GM12878 (cell line): ENCODE data around the gene DNAAF9. TPM values are rescaled to one million over a fixed set of nuclear protein-coding genes. Genes with fewer than 3 reads are reported as not detected.

Experiments
- ATAC-seq: fragments of 200-7000 bp; cut with Tn5 transposase; 3 replicates; pipeline ENCODE4 v1.9.1; 2020; ENCODE audit warnings: mild to moderate bottlenecking, moderate library complexity
- BruUV-seq: library from RNA; stranded (reverse); fragments of 400-500 nt; replicated peaks from 2 replicates; lab custom pipeline; 2021; lab: Mats Ljungman, UMichigan
- CTCF ChIA-PET: fragments of 300-600 bp; sonication (Branson Sonifier 250); formaldehyde crosslinking; extraction: SDS; loops from one replicate; lab custom pipeline; 2021; ENCODE audit warnings: inconsistent platforms; lab: Yijun Ruan, JAX
- POLR2A ChIA-PET: fragments of 350-600 bp; formaldehyde crosslinking; extraction: SDS; loops from one replicate; lab custom pipeline; 2021; ENCODE audit warnings: inconsistent platforms; lab: Charles Lee
- RAD21 ChIA-PET: fragments of 300-600 bp; sonication (Branson Sonifier 250); formaldehyde crosslinking; loops from one replicate; lab custom pipeline; 2023; ENCODE audit warnings: antibody characterized with exemption; ENCODE audit not compliant: unreplicated experiment; lab: Charles Lee
- SMC1A ChIA-PET: fragments of 300-600 bp; sonication (Branson Sonifier 250); formaldehyde crosslinking; loops from one replicate; lab custom pipeline; 2023; ENCODE audit not compliant: unreplicated experiment, uncharacterized antibody; lab: Charles Lee
- DNase-seq: peaks from one replicate; pipeline ENCODE4 v3.0.0-alpha.2; 2011; ENCODE audit warnings: low read depth, low spot score
- FAIRE-seq: peaks from 3 replicates; lab custom pipeline; 2011; peaks lifted over from hg19 to GRCh38; lab: Jason Lieb, UNC
- H2AFZ ChIP-seq: 2 replicates; pipeline ENCODE4 v1.6.0; 2011; ENCODE audit warnings: low read depth, low read length, control low read depth; ENCODE audit not compliant: control insufficient read depth
- H3K27ac ChIP-seq: 2 replicates; pipeline ENCODE4 v1.5.1; 2011; ENCODE audit warnings: control low read depth; ENCODE audit not compliant: control insufficient read depth, insufficient read depth
- H3K27me3 ChIP-seq, 2 experiments: replicated peaks in 1 of 2; 2 replicates each; pipeline versions ENCODE4 v1.6.0 to v1.6.1; 2011; ENCODE audit warnings: low read length in 1 of 2; ENCODE audit not compliant: control insufficient read depth in 2 of 2, insufficient read depth in 2 of 2
- H3K36me3 ChIP-seq, 2 experiments: 2 replicates each; pipeline ENCODE4 v1.5.1; 2011; ENCODE audit warnings: low read length in 1 of 2; ENCODE audit not compliant: control insufficient read depth in 2 of 2, insufficient read depth in 2 of 2
- H3K4me1 ChIP-seq: 2 replicates; pipeline ENCODE4 v1.6.1; 2011; ENCODE audit warnings: mild to moderate bottlenecking, low read length, moderate library complexity, mixed read lengths; ENCODE audit not compliant: control insufficient read depth, insufficient read depth
- H3K4me2 ChIP-seq: 2 replicates; pipeline ENCODE4 v1.6.0; 2011; ENCODE audit warnings: control low read depth; ENCODE audit not compliant: control insufficient read depth, insufficient read depth
- H3K4me3 ChIP-seq: fragments of 200-600 bp; sonication (generic); 2 replicates; pipeline ENCODE4 v1.5.1; 2016
- H3K79me2 ChIP-seq: 2 replicates; pipeline ENCODE4 v1.6.0; 2011; ENCODE audit warnings: low read length; ENCODE audit not compliant: control insufficient read depth, insufficient read depth
- H3K9ac ChIP-seq: 2 replicates; pipeline ENCODE4 v1.8.0; 2011; ENCODE audit warnings: low read length, control low read depth, mixed read lengths; ENCODE audit not compliant: control insufficient read depth, insufficient read depth
- H3K9me3 ChIP-seq: replicated peaks from 3 replicates; pipeline ENCODE4 v1.5.1; 2011; ENCODE audit warnings: mild to moderate bottlenecking, low read length; ENCODE audit not compliant: control insufficient read depth, insufficient read depth
- H4K20me1 ChIP-seq: 2 replicates; pipeline ENCODE4 v1.6.0; 2011; ENCODE audit not compliant: control insufficient read depth, insufficient read depth
- E4F1 ChIP-seq: fragments of 450-650 bp; IDR thresholded peaks from 2 replicates; pipeline ENCODE4 v1.6.1; 2018; ENCODE audit warnings: borderline replicate concordance, mild to moderate bottlenecking; ENCODE audit not compliant: partially characterized antibody
- ESRRA ChIP-seq: IDR thresholded peaks from 2 replicates; pipeline ENCODE4 v1.6.1; 2012; ENCODE audit warnings: mild to moderate bottlenecking, low read length, improper control_type of control experiment
- IRF3 ChIP-seq: fragments of 450-650 bp; IDR thresholded peaks from 2 replicates; pipeline ENCODE4 v1.6.1; 2014; ENCODE audit warnings: mild to moderate bottlenecking
- MEF2B ChIP-seq: fragments of 450-650 bp; IDR thresholded peaks from 2 replicates; pipeline ENCODE4 v1.6.1; 2018; ENCODE audit warnings: mild to moderate bottlenecking, moderate library complexity; ENCODE audit not compliant: partially characterized antibody, poor library complexity, severe bottlenecking
- SMC3 ChIP-seq: IDR thresholded peaks from 2 replicates; pipeline ENCODE4 v1.6.1; 2011; ENCODE audit warnings: low read length, improper control_type of control experiment, borderline replicate concordance
- TAF1 ChIP-seq: IDR thresholded peaks from 2 replicates; pipeline ENCODE4 v1.6.1; 2011; ENCODE audit warnings: mild to moderate bottlenecking, low read depth, low read length, borderline replicate concordance
- ZNF384 ChIP-seq: IDR thresholded peaks from 2 replicates; pipeline ENCODE4 v1.6.1; 2012; ENCODE audit warnings: low read depth, mild to moderate bottlenecking, low read length, improper control_type of control experiment, borderline replicate concordance
- WGBS: methylation state at CpG from one replicate; pipeline ENCODE4 v1.1.6; 2016; ENCODE audit warnings: low lambda C conversion rate; ENCODE audit not compliant: insufficient replicate concordance, insufficient coverage; ENCODE audit errors: missing lambda C conversion rate; 5-methylcytosine and 5-hydroxymethylcytosine counted together
- in situ Hi-C: fragments of 300-500 bp; cut with MboI; formaldehyde crosslinking; loops from 9 replicates; pipeline ENCODE4 v1.14.3; 2018; ENCODE audit warnings: mixed read lengths
- intact Hi-C: fragments of 100-400 bp; cut with micrococcal nuclease; formaldehyde crosslinking; loops from one replicate; pipeline ENCODE4 v1.14.2; 2022; ENCODE audit not compliant: unreplicated experiment
- polyA plus RNA-seq, 11 experiments: library from polyadenylated mRNA; depleted of rRNA in 4 of 11; unstranded in 6 of 11; stranded (reverse) in 5 of 11; fragments of >200 nt; fragmentation: Nextera tagmentation in 4 of 11; fragmentation: Illumina TruSeq in 1 of 11; extraction: Ambion mirVana in 4 of 11; extraction: Trizol in 1 of 11; gene quantifications; 1 replicate in 1 of 11; 2 replicates in 10 of 11; pipeline versions ENCODE4 v1.2.1 to v1.2.3, GENCODE V29; 2011 to 2016; ENCODE audit warnings: inconsistent platforms in 2 of 11, missing spikeins in 2 of 11, low read depth in 1 of 11
- total RNA-seq, 4 experiments: library from RNA; depleted of rRNA in 3 of 4; stranded (reverse); fragments of >200 nt in 3 of 4; fragmentation: Illumina TruSeq in 1 of 4; extraction: Trizol in 1 of 4; gene quantifications; 2 replicates each; pipeline versions ENCODE4 v1.2.1 to v1.2.3, GENCODE V29; 2013 to 2021

The DNAAF9 gene
- total and polyA plus RNA-seq, 10 of the 15 experiments (the other 5 are each of a cell fraction or from before 2014, with no cell fraction given): 0.08 to 2.1 (median 1.3) TPM

- TF ChIP-seq E4F1 (no peak), ZNF384 (no peak), MEF2B (no peak), SMC3 (no peak), ESRRA (no peak)
These were observed 15.7 kb upstream of the DNAAF9 start (continued) for GRCh38 chr20:3423126-3423525.

- ChIA-PET POLR2A (no interaction called here), SMC1A (no interaction called here), CTCF (no interaction called here), RAD21 (no interaction called here)
- no peak for FAIRE-seq
- in situ Hi-C loops: no loop called here
- BruUV-seq: no TSS peak
- Histone ChIP-seq H4K20me1 (no peaks in the 10 kb centered on the region), H3K4me3 (no peak overlapping the region), H3K4me1 (peaks cover 12% of the 10 kb centered on the region)
- 86% methylated on average over 6 of the region's 6 CpGs for WGBS
- no peak for ATAC-seq
- no peak for TF ChIP-seq MEF2B
- TF ChIP-seq TAF1: no peak
- TF ChIP-seq IRF3: no peak
- TF ChIP-seq, all 136 proteins: peak for 0
- Histone ChIP-seq H3K27me3 (no peaks in the 10 kb centered on the region), H3K36me3 (no peaks in the 10 kb centered on the region), H3K4me2 (no peak overlapping the region), H3K79me2 (no peaks in the 10 kb centered on the region), H3K27ac (no peak overlapping the region), H3K9me3 (no peaks in the 10 kb centered on the region; the same call in 2 of the 3 replicates), H3K9ac (no peak overlapping the region), H2AFZ (no peak overlapping the region)
- DNase-seq: no peak
- intact Hi-C loops: no loop called here
These were observed 14.5 kb upstream of the DNAAF9 start for GRCh38 chr20:3421985-3422384.
